Effector memory CD4-positive, alpha-beta T cell (primary cell): Measurements from ENCODE around the gene PRKACA.

Experiments used
- DNase-seq, 3 donors: peaks; one replicate each; pipeline ENCODE4 v3.0.0-alpha.2; 2020
- H3K27ac ChIP-seq: 2 replicates; pipeline ENCODE4 v1.7.0; 2013; ENCODE audit warnings: mild to moderate bottlenecking, low read length, moderate library complexity; ENCODE audit not compliant: insufficient read depth, poor library complexity, severe bottlenecking
- H3K27me3 ChIP-seq: replicated peaks from 2 replicates; pipeline ENCODE4 v1.7.0; 2013; ENCODE audit warnings: mild to moderate bottlenecking, low read length; ENCODE audit not compliant: insufficient read depth, control insufficient read depth, poor library complexity, severe bottlenecking
- H3K36me3 ChIP-seq: 2 replicates; pipeline ENCODE4 v1.7.0; 2013; ENCODE audit warnings: mild to moderate bottlenecking, low read length, moderate library complexity; ENCODE audit not compliant: control insufficient read depth, insufficient read depth
- H3K4me1 ChIP-seq: 2 replicates; pipeline ENCODE4 v1.7.0; 2013; ENCODE audit warnings: low read length, mild to moderate bottlenecking; ENCODE audit not compliant: control insufficient read depth, insufficient read depth, poor library complexity, severe bottlenecking
- H3K4me3 ChIP-seq: 2 replicates; pipeline ENCODE4 v1.7.0; 2013; ENCODE audit warnings: low read length, low read depth, mild to moderate bottlenecking; ENCODE audit not compliant: insufficient read depth, poor library complexity, severe bottlenecking
- H3K9me3 ChIP-seq: 2 replicates; pipeline ENCODE4 v1.7.0; 2013; ENCODE audit warnings: mild to moderate bottlenecking, low read length, moderate library complexity; ENCODE audit not compliant: control insufficient read depth

The PRKACA gene

GRCh38 chr19:14088634-14089411 lies 28.7 kb downstream of the PRKACA start:
- no peak for DNase-seq

GRCh38 chr19:14086098-14086497 lies 31.5 kb downstream of the PRKACA start:
- DNase-seq, result no peak
- Histone ChIP-seq H3K4me3 (no peak overlapping the region), H3K4me1 (peaks cover 9% of the 10 kb centered on the region), H3K27ac (no peak overlapping the region), H3K36me3 (peaks cover 5% of the 10 kb centered on the region), H3K9me3 (no peaks in the 10 kb centered on the region), H3K27me3 (no peaks in the 10 kb centered on the region)

More at GRCh38 chr19:14088634-14089411, 28.7 kb downstream of the PRKACA start:
- Histone ChIP-seq H3K27ac (no peak overlapping the region), H3K4me3 (no peak overlapping the region), H3K27me3 (no peaks in the 10 kb centered on the region), H3K36me3 (peaks cover 5% of the 10 kb centered on the region), H3K9me3 (no peaks in the 10 kb centered on the region), H3K4me1 (no peaks in the 10 kb centered on the region)

GRCh38 chr19:14085309-14085995 lies 32.1 kb downstream of the PRKACA start, which contains the start of gene C19orf67:
C19orf67 (minus strand) TSS chr19:14085783; CDS start chr19:14085627, 156 bp downstream.
- Histone ChIP-seq H3K4me1 (peaks cover 12% of the 10 kb centered on the region), H3K36me3 (peaks cover 5% of the 10 kb centered on the region), H3K4me3 (no peak within 1 kb of the TSS), H3K27me3 (no peaks in the 10 kb centered on the region), H3K27ac (no peak within 1 kb of the TSS), H3K9me3 (no peaks in the 10 kb centered on the region)
- no peak for DNase-seq

- H3K4me1 ChIP-seq, result peaks cover 12% of the 10 kb centered on the region
- H3K27ac ChIP-seq, result peak overlapping the region; percentile 39
- no peaks in the 10 kb centered on the region for H3K27me3 ChIP-seq
- no peak for DNase-seq
- no peaks in the 10 kb centered on the region for H3K9me3 ChIP-seq
- H3K36me3 ChIP-seq, result no peaks in the 10 kb centered on the region
- no peak overlapping the region for H3K4me3 ChIP-seq
Measured at GRCh38 chr19:14082675-14082960, 34.9 kb downstream of the PRKACA start.

GRCh38 chr19:14081797-14082674 lies 35.5 kb downstream of the PRKACA start:
- Histone ChIP-seq H3K27ac (peak overlapping the region; percentile 78), H3K4me1 (peaks cover 12% of the 10 kb centered on the region), H3K4me3 (peak overlapping the region; percentile 69), H3K9me3 (no peaks in the 10 kb centered on the region), H3K36me3 (no peaks in the 10 kb centered on the region), H3K27me3 (no peaks in the 10 kb centered on the region)
- DNase-seq, result peak in 1 of 3 donors; percentile 22

- DNase-seq, result peak; percentile 97 to 99 (median 99)
- Histone ChIP-seq H3K36me3 (no peaks in the 10 kb centered on the region), H3K4me1 (peaks cover 12% of the 10 kb centered on the region), H3K27me3 (no peaks in the 10 kb centered on the region), H3K4me3 (peak overlapping the region; percentile 69), H3K27ac (peak overlapping the region; percentile 78), H3K9me3 (no peaks in the 10 kb centered on the region)
Measured at GRCh38 chr19:14080887-14081796, 36.4 kb downstream of the PRKACA start.

GRCh38 chr19:14078411-14078810 lies 39.2 kb downstream of the PRKACA start:
- no peak overlapping the region for H3K27ac ChIP-seq
- H3K9me3 ChIP-seq, result no peaks in the 10 kb centered on the region
- no peak overlapping the region for H3K4me3 ChIP-seq
- DNase-seq, result no peak
- peaks cover 30% of the 10 kb centered on the region for H3K4me1 ChIP-seq
- H3K27me3 ChIP-seq, result no peaks in the 10 kb centered on the region
- no peaks in the 10 kb centered on the region for H3K36me3 ChIP-seq

- Histone ChIP-seq H3K36me3 (no peaks in the 10 kb centered on the region), H3K4me3 (peak overlapping the region; percentile 84), H3K4me1 (peaks cover 30% of the 10 kb centered on the region), H3K27me3 (no peaks in the 10 kb centered on the region), H3K9me3 (no peaks in the 10 kb centered on the region), H3K27ac (peak overlapping the region; percentile 63)
- no peak for DNase-seq
Measured at GRCh38 chr19:14073925-14074838, 43.4 kb downstream of the PRKACA start.
